Endothelial cell of umbilical vein (primary cell): ENCODE results near the gene SPINT3. TPM values are rescaled to one million over a fixed set of nuclear protein-coding genes. Genes with fewer than 3 reads are reported as not detected.

Experiments used
- BruUV-seq: library from RNA; stranded (reverse); fragments of 400-500 nt; replicated peaks from 2 replicates; lab custom pipeline; 2021; lab: Mats Ljungman, UMichigan
- CTCF ChIA-PET: fragments of 300-600, 350-600 bp; sonication (Branson Sonifier 250); formaldehyde crosslinking; loops from one replicate; lab custom pipeline; 2021; ENCODE audit warnings: antibody characterized with exemption, inconsistent platforms; lab: Charles Lee
- POLR2A ChIA-PET: fragments of 300-600, 350-600 bp; sonication (Branson Sonifier 250); formaldehyde crosslinking; loops from one replicate; lab custom pipeline; 2021; ENCODE audit warnings: antibody characterized with exemption, inconsistent platforms; lab: Charles Lee
- DNase-seq: peaks from one replicate; pipeline ENCODE4 v3.0.0-alpha.2; 2011; ENCODE audit warnings: low read depth, low spot score
- FAIRE-seq: peaks from 2 replicates; lab custom pipeline; 2011; peaks lifted over from hg19 to GRCh38; lab: Jason Lieb, UNC
- H2AFZ ChIP-seq: 2 replicates; pipeline ENCODE4 v1.6.0; 2012; ENCODE audit warnings: low read depth, low read length, control low read depth, inconsistent platforms
- H3K27ac ChIP-seq: 2 replicates; pipeline ENCODE4 v1.5.1; 2011; ENCODE audit warnings: low read depth, mild to moderate bottlenecking, control low read depth, low read length, moderate library complexity; ENCODE audit not compliant: insufficient read depth
- H3K27me3 ChIP-seq, 2 experiments: 2 replicates each; pipeline versions ENCODE4 v1.6.0 to v1.6.1; 2011; ENCODE audit warnings: low read length in 2 of 2, mixed read lengths in 1 of 2; ENCODE audit not compliant: control insufficient read depth in 2 of 2, insufficient read depth in 2 of 2
- H3K36me3 ChIP-seq, 2 experiments: 2 replicates in 1 of 2; 3 replicates in 1 of 2; pipeline ENCODE4 v1.5.1; 2011; ENCODE audit warnings: low read length in 2 of 2, mild to moderate bottlenecking in 1 of 2, moderate library complexity in 1 of 2; ENCODE audit not compliant: control insufficient read depth in 2 of 2, insufficient read depth in 2 of 2; ENCODE audit errors: extremely low read depth in 1 of 2
- H3K4me1 ChIP-seq: 3 replicates; pipeline ENCODE4 v1.5.1; 2011; ENCODE audit warnings: mild to moderate bottlenecking, low read length; ENCODE audit not compliant: control insufficient read depth, insufficient read depth; ENCODE audit errors: extremely low read depth
- H3K4me2 ChIP-seq: 2 replicates; pipeline ENCODE4 v1.6.1; 2011; ENCODE audit warnings: low read length, control low read depth, mixed read lengths; ENCODE audit not compliant: insufficient read depth
- H3K4me3 ChIP-seq, 3 experiments: fragments of 200-600 bp in 1 of 3; sonication (generic), shearing (Covaris generic) in 1 of 3; replicated peaks in 1 of 3; 2 replicates each; pipeline ENCODE4 v1.5.1; 2011 to 2016; ENCODE audit warnings: control low read depth in 3 of 3, low read length in 3 of 3, mild to moderate bottlenecking in 2 of 3, inconsistent platforms in 1 of 3, low read depth in 1 of 3, moderate library complexity in 1 of 3; ENCODE audit not compliant: insufficient read depth in 1 of 3
- H3K79me2 ChIP-seq: 2 replicates; pipeline ENCODE4 v1.6.0; 2012; ENCODE audit warnings: low read length, inconsistent platforms; ENCODE audit not compliant: control insufficient read depth, insufficient read depth
- H3K9ac ChIP-seq: replicated peaks from 2 replicates; pipeline ENCODE3; 2011; ENCODE audit warnings: low read length, control low read depth; ENCODE audit not compliant: insufficient read depth; ENCODE audit errors: extremely low read depth
- H3K9me1 ChIP-seq: replicated peaks from 3 replicates; pipeline ENCODE4 v1.6.0; 2011; ENCODE audit warnings: mild to moderate bottlenecking, low read length; ENCODE audit not compliant: control insufficient read depth, insufficient read depth; ENCODE audit errors: extremely low read depth
- H3K9me3 ChIP-seq: replicated peaks from 2 replicates; pipeline ENCODE4 v1.5.1; 2012; ENCODE audit warnings: low read length, inconsistent platforms; ENCODE audit not compliant: control insufficient read depth, insufficient read depth
- H4K20me1 ChIP-seq: replicated peaks from 2 replicates; pipeline ENCODE3; 2011; ENCODE audit warnings: mild to moderate bottlenecking, low read length; ENCODE audit not compliant: control insufficient read depth, insufficient read depth; ENCODE audit errors: extremely low read depth
- CTCF ChIP-seq, 2 donors: IDR thresholded peaks; 1 replicate in 1 of 2; 2 replicates in 1 of 2; pipeline ENCODE4 v1.5.1; 2011; ENCODE audit warnings: low read length in 2 of 2, mild to moderate bottlenecking in 2 of 2, moderate library complexity in 2 of 2, control low read depth in 1 of 2, inconsistent platforms in 1 of 2, low read depth in 1 of 2; ENCODE audit not compliant: insufficient read depth in 1 of 2; ENCODE audit errors: extremely low read depth in 1 of 2
- EZH2 ChIP-seq: IDR thresholded peaks from 2 replicates; pipeline ENCODE4 v1.6.1; 2012; ENCODE audit warnings: borderline replicate concordance, low read depth, mild to moderate bottlenecking, moderate library complexity, low read length, inconsistent platforms; ENCODE audit not compliant: severe bottlenecking
- FOS ChIP-seq: IDR thresholded peaks from 2 replicates; pipeline ENCODE4 v1.6.1; 2011; ENCODE audit warnings: mild to moderate bottlenecking, low read length, moderate library complexity, borderline replicate concordance; ENCODE audit not compliant: insufficient read depth
- GATA2 ChIP-seq: IDR thresholded peaks from 2 replicates; pipeline ENCODE4 v1.7.0; 2011; ENCODE audit warnings: low read depth, mild to moderate bottlenecking, moderate library complexity, mixed read lengths, low read length; ENCODE audit not compliant: insufficient read length, insufficient read depth
- JUN ChIP-seq: IDR thresholded peaks from 2 replicates; pipeline ENCODE4 v1.6.1; 2011; ENCODE audit warnings: borderline replicate concordance, low read depth; ENCODE audit not compliant: insufficient read length, insufficient read depth
- MAX ChIP-seq: IDR thresholded peaks from 2 replicates; pipeline ENCODE4 v1.6.1; 2011; ENCODE audit not compliant: insufficient read depth, insufficient read length
- MYC ChIP-seq: IDR thresholded peaks from one replicate; pipeline ENCODE4 v1.6.1; 2011; ENCODE audit warnings: mild to moderate bottlenecking, low read depth, low read length
- POLR2A ChIP-seq: IDR thresholded peaks from 2 replicates; pipeline ENCODE4 v1.6.1; 2012; ENCODE audit warnings: low read depth, mild to moderate bottlenecking, control low read depth, low read length
- POLR2AphosphoS5 ChIP-seq: IDR thresholded peaks from 2 replicates; pipeline ENCODE4 v1.6.1; 2012; ENCODE audit warnings: low read depth, mild to moderate bottlenecking, control low read depth, low read length, moderate library complexity; ENCODE audit not compliant: insufficient read depth
- dilution Hi-C: fragments of 300-500 bp; cut with MboI; formaldehyde crosslinking; loops from one replicate; pipeline ENCODE4 v1.15.0; 2019; ENCODE audit warnings: low sequenced_read_pairs; ENCODE audit not compliant: extremely low pct_ligation_motif_present
- intact Hi-C: fragments of 100-400 bp; cut with micrococcal nuclease; formaldehyde crosslinking; loops from one replicate; pipeline ENCODE4 v1.10.0; 2022
- polyA plus RNA-seq, 4 experiments: library from polyadenylated mRNA; depleted of rRNA in 3 of 4; stranded (reverse) in 3 of 4; unstranded in 1 of 4; fragments of >200 nt; gene quantifications; 2 replicates each; pipeline versions ENCODE4 v1.2.1 to v1.2.3, GENCODE V29; 2011 to 2012; ENCODE audit warnings: missing spikeins in 1 of 4
- total RNA-seq: library from RNA; stranded (reverse); gene quantifications from 2 replicates; pipeline ENCODE4 v1.2.3, GENCODE V29; 2021

The SPINT3 gene
- total and polyA plus RNA-seq, 2 donors (not counting 3 experiments of a cell fraction or from before 2014, with no cell fraction given), result not detected

GRCh38 chr20:45510242-45510862 lies 5.1 kb downstream of the SPINT3 start:
- Histone ChIP-seq H2AFZ (no peak overlapping the region), H3K4me2 (no peak overlapping the region), H3K36me3 (no peaks in the 10 kb centered on the region), H3K27ac (no peak overlapping the region), H3K27me3 (no peaks in the 10 kb centered on the region), H3K79me2 (no peaks in the 10 kb centered on the region), H3K9ac (no peak overlapping the region), H3K4me1 (no peaks in the 10 kb centered on the region), H3K4me3 (no peak overlapping the region), H3K9me1 (no peaks in the 10 kb centered on the region), H3K9me3 (no peaks in the 10 kb centered on the region), H4K20me1 (no peaks in the 10 kb centered on the region)
- TF ChIP-seq POLR2A, result no peak
- TF ChIP-seq CTCF (IDR thresholded peaks at IDR 0.05; ENCODE audit: extremely low read depth in 1 of 2, insufficient read depth in 1 of 2, low read depth in 1 of 2, low read length in 2 of 2), result no peak
- TF ChIP-seq MAX, result no peak
- TF ChIP-seq JUN, result no peak
- no peak for TF ChIP-seq MYC
- TF ChIP-seq GATA2, result no peak
- TF ChIP-seq FOS, result no peak
- no peak for TF ChIP-seq POLR2AphosphoS5
- no peak for TF ChIP-seq EZH2
- POLR2A ChIA-PET, result no interaction called here
- dilution Hi-C loops (no loop called here), intact Hi-C loops (no loop called here)
- CTCF ChIA-PET, result interaction anchor here (1.5 kb wide), 1 partner anchor 26 kb away, joined by 3 read pairs; no protein-coding TSS in a partner anchor
- no TSS peak for BruUV-seq
- FAIRE-seq (no peak), DNase-seq (no peak)
